ENCODE results near the gene ELOVL6.
"Not testable (repeated sequence)": the region's sequence is repeated elsewhere in the genome, so short reads cannot be mapped to it uniquely, and the experiment has no call there.

ELOVL6 gene

DNA sequence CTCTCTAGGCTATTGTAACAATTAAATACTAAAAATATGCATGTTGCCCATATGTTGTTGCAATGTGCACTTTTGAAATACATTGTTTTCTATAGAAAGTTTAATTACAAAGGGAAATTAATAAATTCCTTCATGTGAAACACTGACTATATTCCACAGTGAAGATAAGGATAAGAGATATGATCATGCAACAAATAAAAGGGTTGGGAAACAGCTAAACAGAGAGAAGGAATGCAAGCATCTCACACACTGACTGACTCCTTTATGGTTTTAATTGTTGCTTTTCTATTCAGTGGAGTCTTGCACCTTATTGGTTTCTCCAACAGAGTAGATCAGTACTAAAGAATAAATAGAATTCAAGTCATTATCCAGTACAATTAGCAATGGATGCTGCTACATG is 37.8 kb downstream of the ELOVL6 start:
- DNase-seq (ENCODE audit: low spot score) = no peak

DNA sequence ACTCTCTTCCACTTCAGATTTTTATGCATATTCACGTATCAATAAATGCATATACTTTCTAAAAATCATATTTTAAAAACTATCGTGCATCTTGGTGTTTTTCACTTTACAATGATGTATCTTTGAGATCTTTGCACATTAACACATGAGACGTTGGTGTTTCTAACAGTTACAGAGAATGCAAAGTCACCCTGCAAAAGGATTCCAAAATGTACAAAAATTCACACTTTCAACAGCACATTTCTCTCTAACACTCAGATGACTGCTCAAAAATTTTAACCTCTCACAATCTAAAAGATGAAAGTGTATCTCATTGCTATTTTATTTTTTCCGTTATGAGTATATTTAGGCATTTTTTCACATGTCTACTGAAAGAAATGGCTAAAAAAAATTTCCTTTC is 38.9 kb downstream of the ELOVL6 start:
- DNase-seq (ENCODE audit: low spot score) = no peak

DNA sequence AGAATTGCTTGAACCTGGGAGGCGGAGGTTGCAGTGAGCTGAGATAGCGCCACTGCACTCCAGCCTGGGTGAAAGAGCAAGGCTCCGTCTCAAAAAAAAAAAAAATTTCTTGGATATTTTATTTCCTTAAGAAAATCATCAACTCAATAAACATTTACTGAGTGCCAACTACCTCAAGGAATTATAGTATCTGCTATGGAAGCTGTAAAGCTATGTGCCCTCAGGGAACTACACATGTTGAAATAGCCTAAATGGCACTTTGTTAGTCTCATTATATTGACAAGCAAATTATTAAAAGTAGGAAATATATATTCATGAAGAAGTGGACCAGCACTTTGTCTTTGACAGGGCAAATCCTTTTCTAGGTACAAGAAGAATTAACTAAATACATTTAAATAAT is 40.8 kb downstream of the ELOVL6 start:
- DNase-seq (ENCODE audit: low spot score) = no peak

DNA sequence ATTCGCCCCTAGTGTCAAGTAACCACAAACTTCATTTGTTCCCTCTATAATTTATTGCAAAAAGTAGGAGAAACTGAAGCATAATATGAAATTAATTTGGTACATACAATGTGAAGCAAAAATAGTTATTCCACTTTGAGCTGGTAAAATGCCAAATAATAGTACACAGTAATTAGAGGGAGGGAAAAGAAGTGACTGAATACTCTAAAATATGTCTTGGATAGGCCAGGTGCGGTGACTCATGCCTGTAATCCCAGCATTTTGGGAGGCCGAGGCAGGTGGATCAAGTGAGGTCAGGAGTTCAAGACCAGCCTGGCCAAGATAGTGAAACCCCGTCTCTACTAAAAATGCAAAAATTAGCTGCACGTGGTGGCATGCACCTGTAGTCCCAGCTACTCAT is 41.2 kb downstream of the ELOVL6 start:
- not testable (repeated sequence) for DNase-seq (ENCODE audit: low spot score)

DNA sequence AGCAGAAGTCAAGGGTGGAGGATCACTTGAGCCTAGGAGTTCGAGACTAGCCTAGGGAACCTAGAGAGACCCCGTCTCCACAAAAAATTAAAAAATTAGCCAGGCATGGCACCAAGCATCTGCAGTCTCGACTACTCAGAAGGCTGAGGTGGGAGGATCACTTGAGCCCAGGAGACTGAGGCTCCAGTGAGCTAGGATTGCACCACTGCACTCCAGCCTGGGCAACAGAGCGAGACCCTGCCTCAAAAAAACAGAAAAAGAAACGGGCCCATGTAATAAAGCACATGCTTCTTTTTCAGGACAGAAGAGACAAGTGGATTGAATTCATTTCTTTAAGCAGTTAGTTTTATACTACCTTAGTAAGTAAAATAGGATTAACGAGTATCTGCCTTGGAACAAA is 42.0 kb downstream of the ELOVL6 start:
- no peak for DNase-seq (ENCODE audit: low spot score)

DNA sequence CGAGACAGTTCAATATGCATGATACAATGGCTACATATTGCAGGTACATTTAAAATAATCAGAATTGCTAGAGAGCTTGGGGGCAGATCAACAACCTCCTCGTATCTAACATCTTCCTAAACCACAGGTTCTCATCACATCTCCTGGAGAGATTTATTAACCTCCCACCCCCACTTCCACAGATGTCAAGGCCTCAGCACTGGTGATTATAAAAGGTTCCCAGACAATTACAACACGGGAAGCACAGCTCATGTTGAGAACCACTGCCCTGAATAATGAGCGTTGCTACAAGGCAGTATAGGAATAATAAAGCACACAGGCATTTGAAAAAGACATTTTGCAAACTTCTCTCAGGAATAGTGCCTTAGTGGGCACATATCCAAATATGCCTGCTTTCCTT is 42.8 kb downstream of the ELOVL6 start:
- DNase-seq (ENCODE audit: low spot score) = no peak

DNA sequence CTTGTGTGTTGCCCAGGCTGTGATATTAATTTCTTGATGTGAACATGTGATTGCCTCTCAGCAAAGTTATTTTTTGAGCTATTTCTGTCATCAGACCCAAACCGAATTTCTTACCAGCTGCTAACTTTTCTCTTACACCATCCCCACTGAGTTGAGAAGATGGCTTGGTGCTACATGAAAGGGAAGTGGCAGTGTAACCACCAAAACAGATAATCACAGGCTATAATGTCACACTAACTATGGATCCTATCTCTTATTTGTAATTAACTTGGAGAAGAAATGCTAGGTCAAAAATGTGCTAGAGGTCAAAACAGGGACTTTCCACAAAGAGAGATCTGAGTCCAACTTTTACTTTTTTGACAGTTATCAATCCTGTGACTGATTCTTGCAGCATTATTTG is 43.8 kb downstream of the ELOVL6 start:
- no peak for DNase-seq (ENCODE audit: low spot score)

DNA sequence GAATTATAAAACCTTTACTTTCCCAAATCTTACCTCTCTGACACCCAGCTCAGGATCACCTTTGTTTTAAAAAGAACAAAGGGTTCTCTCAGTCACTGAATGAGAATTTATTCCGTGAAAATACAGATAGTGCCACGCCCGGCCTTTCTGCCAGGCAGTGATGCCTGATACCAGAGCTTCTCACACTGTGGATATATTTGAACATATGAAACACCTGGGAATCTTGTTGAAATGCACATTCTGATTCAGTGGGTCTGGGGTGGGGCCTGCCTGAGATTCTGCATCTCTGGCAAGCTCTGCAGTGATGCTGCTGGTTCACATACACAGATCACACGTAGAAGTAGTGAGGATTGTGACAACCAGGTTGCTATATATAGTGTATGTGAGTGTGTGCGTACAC is 46.0 kb downstream of the ELOVL6 start:
- DNase-seq (ENCODE audit: low spot score) = no peak

DNA sequence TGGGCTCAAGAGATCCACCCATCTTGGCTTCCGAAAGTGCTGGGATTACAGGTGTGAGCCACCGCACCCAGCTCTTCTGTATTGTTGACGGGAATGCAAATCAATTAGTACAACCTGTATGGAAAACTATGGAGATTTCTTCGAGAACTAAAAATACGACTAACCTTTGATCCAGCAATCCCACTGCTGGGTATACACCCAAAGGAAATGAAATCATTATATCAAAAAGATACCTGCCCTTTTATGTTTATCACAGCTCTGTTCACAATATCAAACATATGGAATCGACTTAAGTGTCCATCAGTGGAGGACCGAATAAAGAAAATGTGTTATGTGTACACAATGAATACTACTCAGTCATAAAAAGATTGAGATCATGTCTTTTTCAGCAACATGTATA is 49.3 kb downstream of the ELOVL6 start:
- DNase-seq (ENCODE audit: low spot score) = no peak

DNA sequence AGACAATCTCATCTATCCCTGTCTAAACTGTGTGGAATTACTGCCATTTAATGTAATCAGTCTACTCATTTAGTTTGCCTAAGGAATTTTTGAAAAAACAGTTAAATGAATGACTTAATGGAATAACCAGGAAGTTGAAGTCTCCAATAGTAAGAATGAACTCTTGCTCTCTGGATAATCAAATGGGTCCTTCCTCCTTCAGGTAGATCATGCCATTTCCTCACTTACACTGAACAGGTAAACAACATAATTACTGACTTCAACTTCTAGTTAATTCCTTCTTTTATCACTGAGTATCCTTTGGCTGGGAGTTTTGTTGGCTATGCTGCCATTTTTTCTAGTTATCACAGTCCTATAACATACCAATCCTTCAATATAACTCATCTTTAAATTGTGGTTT is 56.0 kb downstream of the ELOVL6 start:
- no peak for DNase-seq (ENCODE audit: low spot score)

DNA sequence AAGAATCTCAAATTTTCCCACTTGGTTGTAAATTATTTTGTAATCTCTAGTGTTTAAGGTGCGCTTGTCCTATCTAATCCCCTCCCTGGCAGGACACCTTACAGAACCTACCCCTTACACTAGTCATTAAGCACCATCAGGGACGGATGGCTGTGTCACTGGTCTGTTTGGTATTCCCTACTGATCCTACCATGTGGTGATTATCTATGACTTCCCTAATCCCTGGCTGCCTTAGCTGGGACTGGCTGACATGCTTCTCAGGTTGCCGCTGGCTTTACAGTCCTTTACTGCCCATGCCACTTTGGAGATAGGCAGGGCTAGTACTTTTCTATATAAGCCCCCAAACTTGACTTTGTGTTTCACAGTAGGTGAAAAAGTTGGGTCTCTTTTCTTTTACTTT is 58.6 kb downstream of the ELOVL6 start:
- DNase-seq (ENCODE audit: low spot score) = no peak

DNA sequence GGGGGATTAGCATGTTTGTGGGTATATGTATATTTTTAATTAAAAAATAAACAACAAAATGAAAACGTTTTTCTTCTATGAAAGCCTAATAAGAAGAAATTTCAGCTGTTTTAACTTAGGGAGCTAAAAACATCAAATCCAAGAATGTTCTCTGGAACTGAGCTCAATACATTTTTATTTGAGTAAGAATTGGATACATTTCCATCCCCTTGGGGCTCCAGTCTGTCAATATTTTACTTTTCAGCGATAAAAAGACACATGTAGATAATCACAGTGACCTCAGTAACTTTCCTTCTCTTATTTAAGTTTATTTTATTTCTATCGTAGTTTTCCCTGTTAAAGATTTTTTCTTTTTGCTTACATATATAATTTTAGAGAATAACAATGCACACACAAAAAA is 59.3 kb downstream of the ELOVL6 start:
- DNase-seq (ENCODE audit: low spot score) = no peak

DNA sequence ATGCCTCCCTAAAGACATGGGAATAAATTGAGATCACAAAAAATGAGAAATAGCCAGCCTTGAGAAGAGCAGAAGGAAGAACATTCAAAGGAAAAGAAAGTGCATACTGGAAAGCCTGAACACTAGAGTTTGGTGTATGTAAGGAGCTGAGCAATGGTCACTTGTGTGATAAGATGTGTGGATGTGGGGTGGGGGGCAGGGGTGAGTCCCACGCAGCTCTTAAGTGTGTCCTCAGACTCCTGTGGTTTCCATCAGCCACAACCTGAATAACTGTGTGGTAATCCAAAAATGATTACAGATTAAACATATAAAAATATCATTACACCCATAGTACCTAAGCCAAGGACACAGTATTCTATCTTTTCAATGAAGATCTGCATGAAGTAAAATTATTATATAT is 59.9 kb downstream of the ELOVL6 start:
- DNase-seq (ENCODE audit: low spot score) = no peak

DNA sequence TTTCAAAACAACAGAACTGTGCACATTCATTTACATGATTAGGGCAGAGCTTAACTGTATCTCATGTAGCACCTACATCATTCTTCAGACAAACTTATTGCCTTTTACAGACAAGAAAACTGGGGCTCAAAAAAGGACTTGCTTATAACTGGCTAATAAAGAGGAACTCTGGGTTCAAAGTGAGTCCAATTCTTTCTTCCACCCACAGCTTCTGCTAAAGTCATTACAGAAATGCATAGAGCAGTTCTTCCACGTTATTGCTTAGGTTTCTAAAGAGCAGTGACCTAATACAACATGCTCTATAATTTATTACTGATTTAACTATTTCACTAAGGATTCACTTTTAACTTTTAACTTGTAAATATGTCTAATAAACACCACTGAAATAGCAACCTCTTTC is 60.6 kb downstream of the ELOVL6 start:
- DNase-seq (ENCODE audit: low spot score) = no peak

DNA sequence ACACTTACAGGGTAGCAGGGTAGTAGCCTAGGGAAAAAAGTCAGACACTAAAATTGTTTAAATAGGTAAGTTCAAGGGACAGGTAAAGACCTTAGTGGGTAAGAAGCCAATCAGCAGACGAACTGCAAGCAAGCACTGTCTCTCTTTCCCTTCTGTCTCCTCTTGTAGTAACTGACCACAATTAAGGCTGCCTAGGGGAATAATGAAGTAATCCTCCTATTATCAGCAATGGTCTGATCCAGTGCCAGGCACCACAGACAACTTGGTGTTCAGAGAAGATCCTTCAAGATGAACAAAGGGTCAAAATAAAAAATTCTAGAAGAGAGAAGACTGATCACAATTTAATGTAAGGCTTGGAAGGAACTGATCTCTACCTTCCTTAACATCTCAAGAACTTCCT is 62.9 kb downstream of the ELOVL6 start:
- no peak for DNase-seq (ENCODE audit: low spot score)

DNA sequence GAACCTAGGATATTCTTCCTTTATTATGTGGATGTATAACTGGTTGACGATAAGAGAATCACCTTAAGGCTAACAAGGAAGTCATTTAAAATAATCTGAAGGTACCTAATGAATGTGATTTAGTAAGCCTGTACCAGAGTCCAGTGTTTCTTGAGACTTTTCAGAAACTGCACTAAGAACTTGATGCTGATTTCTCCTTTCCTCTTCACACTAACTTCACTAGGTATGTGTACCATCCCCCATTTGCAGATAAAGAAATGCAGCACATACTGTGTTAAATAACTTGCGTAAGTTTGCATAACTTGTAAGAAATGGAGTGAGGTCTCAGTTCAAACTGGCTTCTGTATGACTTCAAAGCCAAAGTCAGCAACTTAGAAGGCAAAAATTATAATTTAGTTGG is 63.3 kb downstream of the ELOVL6 start:
- DNase-seq (ENCODE audit: low spot score) = no peak

DNA sequence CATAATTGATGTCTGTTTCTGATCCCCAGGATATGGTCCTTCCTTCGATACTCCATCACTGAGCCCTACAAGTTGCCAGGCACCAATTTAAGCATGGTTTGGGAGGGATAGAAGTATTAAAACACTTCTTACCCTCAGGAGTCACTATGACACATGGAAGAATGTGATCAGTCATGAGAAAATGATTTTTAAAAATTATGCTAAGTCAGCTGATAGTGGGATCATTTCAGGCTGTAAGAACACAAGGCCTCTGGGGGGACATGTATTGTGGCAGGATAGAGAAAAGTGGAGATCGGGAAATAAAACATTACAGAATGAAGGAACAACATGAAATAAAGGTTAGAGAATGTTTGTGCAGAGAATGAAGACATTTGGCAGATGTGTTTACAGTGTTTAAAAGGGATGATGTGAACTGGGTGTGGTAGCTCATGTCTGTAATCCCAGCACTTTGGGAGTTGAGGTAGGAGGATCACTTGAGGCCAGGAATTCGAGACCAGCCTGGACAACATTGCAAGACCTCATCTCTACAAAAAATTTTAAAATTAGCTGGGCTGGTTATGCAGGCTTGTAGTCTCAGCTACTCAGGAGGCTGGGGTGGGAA is 64.0 kb downstream of the ELOVL6 start:
- no peak for DNase-seq (ENCODE audit: low spot score)

DNA sequence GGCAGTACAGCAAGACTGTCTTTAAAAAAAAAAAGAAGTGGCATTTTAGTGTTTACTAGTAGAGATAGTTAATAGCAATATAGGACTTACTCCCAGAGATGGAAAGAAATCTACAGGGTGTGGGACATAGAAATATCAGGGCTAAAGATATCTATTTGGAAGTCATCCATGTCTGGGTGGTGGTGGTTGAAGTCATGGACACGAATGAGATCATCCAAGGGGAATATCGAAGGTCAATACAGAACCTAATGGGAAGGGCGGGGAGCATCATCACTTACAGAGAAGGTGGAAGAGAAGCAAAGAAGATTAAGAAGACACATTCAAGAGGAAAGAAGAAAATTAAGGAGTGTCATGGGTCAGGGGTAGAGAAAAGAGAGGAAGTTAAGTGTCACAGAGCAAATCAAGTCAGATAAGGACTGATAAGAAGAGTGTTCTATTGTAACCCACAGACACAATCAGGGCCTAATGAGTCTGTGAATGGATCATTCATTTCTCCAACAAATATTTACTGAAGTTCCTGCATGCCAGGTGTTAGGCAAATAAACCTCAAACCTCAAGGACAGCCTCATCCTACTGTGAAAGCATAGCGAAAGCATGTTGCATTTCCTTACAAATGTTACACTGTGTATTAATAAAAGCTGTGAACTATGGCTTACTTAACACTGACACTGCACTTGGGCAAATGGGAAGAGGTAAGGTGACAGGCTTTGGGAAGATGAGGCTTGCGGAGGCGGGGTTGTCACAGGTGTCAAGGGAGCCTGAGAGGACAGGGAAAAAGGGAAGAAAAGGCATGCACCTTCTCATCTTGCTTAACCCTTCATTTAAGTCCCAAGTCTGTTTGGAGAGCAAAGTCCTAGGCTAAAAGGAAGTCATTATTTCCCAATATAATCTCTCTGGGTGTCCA is 65.3 kb downstream of the ELOVL6 start:
- DNase-seq (ENCODE audit: low spot score) = no peak

DNA sequence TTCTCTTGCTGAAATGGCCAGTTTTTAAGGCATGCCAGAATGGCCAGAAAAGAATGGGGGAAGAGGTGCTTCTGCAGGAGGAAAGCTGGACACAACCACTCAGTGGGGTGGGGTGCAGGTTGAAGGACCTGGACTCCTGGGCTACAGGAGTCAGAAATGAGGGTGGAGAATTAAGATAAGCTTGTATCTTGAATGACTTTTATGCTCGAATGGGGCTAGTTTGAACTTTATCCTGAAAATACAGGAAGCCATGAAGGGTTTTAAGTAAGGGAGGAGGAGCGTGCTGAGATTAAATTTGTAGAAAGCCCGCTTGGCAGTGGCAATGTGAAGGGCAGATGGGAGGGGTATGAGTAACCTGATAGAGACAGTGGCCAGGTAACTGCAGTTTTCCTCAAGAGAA is 66.5 kb downstream of the ELOVL6 start:
- DNase-seq (ENCODE audit: low spot score) = no peak

DNA sequence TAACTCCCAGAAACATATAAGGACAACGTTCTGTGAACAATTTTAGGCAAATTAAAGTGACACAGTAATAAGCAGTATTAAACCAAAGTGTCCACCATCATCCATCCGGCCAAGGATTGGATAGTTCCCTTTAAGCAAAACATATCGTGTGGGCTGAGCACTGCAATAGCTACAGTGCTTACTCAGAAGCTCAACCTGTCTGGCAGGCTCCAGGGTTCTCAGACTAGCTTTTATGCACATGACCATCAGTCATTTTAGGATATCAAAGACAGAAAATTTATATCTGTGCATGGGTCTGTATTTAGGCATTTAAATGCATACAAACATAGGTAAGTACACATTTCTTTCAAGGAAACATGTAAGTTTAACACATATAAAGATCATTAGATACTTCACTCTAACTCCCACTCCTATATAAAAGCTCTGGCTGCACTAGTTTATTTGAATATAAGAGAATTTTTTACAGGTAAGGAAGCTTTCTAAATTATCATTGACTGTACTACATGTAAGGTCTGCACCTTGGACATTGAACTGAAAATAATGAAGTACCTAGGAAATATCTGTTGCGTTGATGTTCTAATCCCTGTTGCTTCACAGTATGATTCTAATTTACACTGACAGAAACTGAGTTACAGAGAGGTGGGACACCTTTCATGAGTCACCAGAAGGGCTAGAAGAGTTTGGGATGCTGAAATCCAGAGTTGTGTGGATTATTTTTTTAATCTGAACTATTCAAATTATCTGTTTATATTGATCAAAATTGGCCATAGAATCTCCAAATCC is 67.6 kb downstream of the ELOVL6 start:
- no peak for DNase-seq (ENCODE audit: low spot score)

DNA sequence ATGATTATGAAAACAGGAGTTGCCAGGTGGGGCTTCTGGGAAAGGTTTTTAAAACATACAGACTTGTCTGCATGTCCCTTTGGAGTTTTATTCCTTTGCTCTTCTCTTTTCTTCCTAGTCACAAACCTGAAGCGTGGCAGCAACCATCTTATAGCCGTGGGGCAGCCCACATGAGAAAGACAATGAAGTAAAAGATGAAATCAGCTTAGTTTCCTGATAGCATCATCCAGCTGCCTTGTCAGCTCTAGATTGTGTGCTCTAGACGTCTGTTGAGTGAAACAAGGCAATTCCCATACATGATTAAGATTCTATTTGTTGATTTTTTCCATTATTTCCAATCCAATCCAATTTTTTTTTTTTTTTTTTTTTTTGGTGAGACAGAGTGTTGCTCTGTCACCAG is 68.9 kb downstream of the ELOVL6 start:
- peak; percentile 40 for DNase-seq (ENCODE audit: low spot score)

DNA sequence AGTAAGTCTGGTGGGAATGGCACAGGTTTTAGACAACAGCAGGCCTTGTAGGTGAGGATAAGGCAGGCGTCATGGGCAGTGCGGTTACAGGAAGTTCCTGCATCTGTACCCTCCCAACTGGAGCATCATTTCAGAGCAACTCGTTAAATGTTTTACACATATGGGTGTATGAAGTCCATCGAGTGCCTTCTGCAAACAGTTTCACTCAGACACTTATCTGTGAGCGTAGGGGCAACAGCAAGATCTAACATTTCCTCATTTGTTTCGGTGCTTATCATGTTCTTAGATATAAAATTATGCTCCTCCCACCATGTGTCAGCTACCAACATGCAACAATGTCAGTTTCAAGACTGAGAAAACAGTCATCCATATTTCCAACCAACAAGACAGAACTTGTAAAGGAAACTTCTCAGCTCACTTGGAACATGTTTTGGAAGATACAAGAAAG is 69.9 kb downstream of the ELOVL6 start:
- no peak for DNase-seq (ENCODE audit: low spot score)

DNA sequence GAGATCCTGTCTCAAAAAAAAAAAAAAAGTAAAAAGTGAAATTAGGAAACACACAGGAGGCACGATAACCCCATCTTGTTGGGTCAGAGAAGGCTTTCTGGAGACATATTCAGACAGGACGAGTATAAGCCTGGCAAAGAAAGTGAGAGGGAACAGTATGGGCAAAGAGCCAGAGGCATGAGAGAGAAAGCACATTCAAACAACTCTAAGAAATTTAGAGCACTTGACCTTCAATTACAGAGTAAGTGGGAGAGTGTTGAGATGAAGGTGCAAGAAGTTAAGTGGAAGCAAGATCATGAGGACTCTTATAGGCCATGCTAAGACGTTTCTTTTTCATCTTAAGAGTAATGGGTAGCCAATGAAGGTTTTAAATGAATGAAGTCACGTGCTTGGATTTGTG is 70.4 kb downstream of the ELOVL6 start:
- DNase-seq (ENCODE audit: low spot score) = no peak

All from SK-N-DZ (cell line).